GM21619 (cell line): Measurements from ENCODE around the gene MYO5A.
"Not testable (repeated sequence)": the region's sequence is repeated elsewhere in the genome, so short reads cannot be mapped to it uniquely, and the experiment has no call there.

Experiments
- ATAC-seq: cut with Tn5 transposase; IDR thresholded peaks from one replicate; pipeline ENCODE4 v1.9.1; 2021; ENCODE audit not compliant: unreplicated experiment

The MYO5A gene

DNA sequence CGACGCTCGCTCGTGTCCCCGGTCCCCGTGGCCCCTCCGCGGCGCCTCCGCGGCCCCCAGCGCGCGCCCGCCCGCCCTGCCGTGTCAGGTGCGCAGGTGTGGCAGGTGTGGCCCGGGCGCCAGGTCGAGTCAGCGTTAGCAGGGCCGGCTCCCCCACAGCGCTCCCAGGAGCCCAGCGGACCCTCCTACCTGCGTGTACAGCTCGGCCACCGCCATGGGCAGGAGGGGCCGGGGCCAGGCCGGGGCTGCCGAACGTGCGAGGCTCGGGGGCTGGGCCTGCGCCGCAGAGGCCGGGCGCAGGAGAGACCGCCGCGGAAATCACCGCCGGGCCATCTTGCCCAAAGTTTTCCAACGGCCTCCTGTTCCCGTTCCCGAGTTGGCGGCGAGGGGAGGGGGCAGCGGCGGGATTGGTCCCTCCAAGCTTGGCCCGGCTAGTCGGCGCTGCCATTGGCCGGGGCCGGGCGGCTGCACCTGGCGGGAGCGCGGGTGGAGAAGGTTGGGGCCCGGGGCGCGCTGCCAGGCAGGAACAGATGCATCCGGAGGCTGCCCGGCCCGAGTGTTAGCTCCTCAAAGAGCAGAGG, 233.2 kb downstream of the MYO5A start, which contains the start of gene MYO5C:
TSS of gene MYO5C (minus strand) at position 384 of the 581 bp plus-strand sequence. CDS start at position 216, 168 bp downstream.
- no peak for ATAC-seq

DNA sequence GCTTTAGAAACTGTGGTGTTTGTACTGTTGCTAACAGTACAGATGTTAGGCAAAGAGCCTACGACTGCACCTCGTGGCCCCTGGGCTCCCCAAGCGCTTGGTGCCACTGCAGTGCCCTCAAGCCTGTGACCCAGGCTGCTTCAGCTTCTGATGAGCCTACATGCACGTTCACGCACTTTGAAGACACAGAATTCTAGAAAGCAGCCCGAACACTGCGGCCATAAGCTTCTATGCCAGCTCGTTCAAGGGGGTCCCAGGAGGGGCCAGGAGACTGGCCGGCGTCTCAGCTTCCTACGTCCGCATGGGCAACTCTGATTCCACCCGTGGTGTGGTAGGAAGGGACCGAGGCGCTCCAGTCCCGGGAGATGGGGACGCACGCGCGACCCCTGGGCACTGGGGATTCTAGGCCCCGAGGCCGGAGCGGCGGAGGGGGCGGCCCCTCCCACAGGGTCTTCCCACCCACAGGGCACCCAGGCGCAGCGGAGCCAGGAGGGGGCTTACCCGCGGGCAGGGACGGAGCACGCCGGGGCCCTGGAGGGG, 233.7 kb downstream of the MYO5A start:
- no peak for ATAC-seq

DNA sequence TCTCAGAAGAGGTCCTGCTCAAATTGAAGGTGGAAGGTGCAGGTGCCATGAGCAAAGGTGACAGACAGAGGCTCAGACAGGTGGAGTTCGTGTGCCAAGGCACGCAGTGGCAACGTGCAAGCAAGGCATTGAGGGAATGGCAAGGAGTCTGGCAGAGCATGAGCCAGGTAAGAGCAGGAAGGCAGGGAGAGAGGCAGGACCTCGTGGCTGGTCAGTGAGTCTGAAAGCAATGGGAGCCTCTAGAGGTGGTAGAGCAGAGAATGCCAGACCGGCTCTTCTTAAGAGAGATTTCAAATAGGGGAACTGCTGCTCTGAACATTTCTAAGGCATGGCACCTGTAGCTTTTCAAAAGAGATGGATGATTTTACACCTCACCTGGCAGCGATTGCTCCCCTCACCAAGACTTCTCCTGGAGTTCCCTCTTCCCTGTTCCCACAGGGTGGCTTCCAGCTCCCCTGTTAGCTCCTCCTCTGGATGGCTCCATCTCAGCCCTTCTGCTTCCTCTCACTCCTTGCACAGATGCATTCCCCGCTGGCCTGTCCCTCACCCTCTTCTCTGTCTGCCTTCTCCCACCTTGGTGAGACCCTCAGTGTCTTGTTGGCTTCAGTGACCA, 235.8 kb downstream of the MYO5A start:
- ATAC-seq: no peak

DNA sequence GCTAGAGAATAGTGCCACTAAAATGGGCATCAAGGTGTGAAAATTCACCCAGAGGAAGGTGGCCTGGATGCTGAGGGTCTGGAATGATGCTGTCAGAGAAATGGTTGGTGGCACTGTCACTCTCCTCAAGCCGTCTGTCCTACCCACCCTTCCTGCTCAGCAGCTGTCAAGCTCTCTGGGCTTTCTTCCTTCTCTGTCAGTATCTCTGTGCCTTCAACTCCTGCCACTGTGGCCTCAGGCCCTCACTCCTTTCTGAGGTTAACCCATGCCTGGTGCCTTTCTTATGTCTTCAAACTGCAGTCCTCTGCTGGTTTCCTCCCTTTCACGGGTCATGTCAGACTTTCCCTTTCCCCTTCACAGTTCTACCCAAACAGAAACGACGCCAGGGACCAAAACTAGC, 237.5 kb downstream of the MYO5A start:
- no peak for ATAC-seq

DNA sequence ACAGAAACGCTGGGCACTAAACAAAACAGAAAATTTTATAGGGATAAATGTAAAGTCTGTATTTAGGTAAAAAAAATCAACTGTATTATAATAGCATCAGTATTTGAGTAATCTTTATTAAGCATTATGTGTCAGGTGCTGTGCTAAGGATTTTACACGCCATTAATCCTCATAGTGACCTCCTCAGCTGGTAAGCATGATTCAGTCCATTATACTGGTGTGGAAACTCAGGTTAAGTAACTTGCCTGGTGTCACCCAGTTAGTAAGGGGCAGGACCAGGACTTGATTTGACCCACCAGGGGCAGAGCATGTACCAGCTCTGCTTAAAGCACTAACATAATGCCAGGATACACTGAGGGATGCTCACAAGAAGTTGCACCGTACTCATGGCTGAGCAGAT, 237.9 kb downstream of the MYO5A start:
- no peak for ATAC-seq

DNA sequence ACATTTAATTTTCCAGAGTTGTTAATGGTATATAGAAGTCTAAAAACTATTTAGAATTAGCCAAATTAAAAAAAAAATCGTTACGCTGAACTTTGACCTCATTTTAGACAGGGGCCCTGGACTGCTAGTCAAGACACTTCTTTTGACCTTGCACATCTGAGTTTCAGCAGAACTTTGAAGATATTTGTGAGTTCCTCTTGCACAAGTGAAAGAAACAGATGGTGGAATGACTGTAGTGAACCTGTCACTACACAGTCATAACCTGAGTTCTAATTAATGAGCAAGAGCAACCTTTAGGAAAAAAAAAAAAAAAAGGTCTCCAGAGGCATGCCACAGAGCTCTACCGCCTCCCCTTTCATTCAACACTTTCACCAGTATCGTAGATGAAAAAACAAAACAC, 238.4 kb downstream of the MYO5A start:
- ATAC-seq: no peak

DNA sequence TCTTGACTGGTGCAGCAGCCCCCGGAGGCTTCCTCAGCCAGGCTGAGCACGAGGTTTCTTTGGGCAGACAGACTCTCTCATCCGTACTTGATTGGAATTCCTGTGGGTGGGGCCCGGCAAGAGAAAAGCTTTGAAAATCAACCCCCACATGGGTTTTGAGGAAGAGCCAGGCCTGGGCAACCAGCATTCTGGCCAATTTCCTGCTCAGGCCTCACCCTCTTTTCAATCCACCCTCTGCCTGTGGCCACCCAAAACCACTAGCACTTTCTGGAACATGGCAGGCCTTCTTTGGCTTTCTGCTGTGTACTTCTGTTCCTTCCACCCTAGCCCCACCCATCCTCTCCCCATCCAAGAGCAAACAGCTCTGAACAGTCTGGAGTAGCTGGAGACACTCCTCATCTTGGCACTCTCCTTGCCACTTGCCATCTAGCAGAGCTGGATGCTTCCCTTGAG, 239.0 kb downstream of the MYO5A start:
- ATAC-seq: no peak

DNA sequence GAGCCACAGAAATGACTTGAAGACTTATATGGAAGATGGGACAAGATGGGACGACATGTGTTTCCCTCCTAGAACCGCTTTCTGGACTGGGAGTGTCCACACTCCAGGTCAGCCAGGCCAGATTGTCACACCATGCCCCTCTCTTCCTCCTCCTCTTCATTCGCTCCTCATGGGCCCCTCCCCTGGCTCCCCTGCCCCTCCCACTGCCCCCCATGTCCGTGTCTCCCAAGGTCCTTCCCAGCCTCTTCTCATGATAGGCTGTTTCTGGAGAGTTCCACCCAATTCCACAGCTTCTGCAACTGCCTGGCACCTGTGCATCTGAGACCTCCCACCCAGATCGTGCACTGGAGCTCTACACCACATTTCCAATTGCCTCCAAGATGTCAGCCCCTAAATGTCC, 239.7 kb downstream of the MYO5A start:
- no peak for ATAC-seq

DNA sequence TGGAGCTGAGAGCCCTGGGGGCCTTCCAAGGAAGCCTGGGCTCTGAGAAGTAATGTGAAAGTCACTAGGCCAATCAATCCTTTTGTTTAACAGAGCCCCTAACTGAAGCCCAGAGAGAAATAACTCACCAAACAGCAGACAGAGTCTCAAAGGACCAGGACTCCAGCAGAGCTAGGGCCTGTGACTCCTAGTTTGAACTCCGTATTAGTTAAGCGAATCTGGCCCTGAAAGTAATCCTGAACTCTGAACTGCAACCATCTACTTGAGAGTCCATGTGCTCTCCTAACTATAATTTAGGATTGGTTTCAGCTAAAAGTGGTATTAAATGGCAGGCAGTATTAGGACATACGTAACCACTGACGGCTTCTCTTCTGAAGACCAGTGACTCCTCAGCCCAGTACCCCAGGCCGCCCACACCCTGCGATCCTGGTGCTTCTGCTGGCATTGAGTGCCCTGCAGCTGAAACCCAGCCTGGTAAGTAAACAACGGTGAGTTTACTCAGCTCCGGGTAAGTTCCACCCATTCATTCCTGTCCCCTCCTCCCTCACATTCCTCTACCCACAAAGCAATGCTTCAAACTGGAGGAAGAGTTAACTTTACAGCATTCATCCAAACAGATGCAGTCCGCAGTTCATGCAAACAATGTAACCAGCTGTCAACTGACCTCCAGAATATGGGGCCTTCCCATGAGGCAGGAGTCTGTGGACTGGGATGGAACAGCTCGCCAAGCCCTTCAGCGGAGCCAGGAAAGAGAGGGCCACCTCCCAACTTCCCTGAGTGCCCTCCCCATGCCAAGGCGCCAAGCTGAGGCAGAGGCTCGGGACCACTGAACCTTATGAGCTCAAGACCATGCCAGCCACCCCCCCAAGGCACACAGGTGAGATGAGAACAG, 240.4 kb downstream of the MYO5A start:
- no peak for ATAC-seq

DNA sequence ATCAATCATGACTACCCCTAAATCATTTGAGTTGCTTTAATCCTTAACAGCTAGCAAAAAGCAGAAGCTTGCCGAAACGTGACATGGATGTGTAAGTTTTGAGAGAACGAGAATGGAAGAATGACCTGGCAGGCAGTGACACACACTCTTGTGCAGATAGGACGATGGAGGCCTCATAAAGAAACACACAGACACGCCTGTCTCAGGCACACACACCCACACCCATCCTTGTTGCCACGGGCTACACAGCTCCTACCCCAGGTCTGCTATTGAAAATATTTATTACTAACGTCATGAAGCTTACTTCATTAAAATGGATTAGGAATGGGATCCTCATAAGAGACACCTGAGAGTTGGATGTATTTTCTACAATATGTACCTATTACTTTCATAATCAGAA, 241.6 kb downstream of the MYO5A start:
- ATAC-seq: no peak

DNA sequence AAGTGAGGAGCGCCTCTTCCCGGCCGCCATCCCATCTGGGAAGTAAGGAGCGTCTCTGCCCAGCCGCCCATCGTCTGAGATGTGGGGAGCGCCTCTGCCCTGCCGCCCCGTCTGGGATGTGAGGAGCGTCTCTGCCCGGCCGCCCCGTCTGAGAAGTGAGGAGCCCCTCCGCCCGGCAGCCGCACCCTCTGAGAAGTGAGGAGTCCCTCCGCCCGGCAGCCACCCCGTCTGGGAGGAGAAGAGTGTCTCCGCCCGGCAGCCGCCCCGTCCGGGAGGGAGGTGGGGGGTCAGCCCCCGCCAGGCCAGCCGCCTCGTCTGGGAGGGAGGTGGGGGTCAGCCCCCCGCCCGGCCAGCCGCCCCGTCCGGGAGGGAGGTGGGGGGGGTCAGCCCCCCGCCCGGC, 242.7 kb downstream of the MYO5A start:
- ATAC-seq: not testable (repeated sequence)

DNA sequence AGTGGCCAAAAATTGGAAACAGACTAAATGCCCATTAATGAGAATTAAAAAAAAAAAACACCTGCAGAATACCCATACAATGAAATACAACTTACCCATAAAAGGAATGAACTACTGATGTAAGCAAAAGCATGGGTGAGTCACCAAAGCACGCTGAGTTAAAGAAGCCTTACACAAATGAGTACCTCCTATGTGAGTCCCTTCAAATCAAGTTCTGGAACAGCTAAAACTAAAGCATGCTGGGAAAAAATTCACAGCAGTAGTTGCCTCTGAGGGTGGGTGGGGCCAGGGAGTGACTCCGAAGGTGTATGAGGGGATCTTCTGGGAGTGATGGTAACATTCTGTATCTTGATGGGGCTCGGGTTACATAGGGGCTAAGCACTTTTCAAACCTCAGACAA, 244.5 kb downstream of the MYO5A start:
- no peak for ATAC-seq

DNA sequence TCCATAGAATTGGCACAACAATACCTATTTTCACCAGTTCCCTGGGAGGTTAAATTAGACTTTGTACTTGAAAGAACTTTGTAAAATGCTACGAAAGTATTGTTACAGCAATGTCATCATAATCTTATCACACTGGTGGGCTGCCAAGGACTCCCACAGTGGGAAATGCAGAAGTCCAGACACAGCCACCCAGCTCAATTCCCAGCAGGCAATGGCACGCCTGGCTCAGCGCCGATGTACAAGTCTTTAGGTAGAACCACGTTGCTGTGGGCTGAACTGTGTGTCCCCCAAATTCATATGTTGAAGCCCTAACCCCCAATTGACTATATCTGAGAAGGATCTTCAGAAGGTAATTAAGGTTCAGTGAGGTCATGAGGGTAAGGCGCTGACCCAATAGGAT, 245.4 kb downstream of the MYO5A start:
- no peak for ATAC-seq

DNA sequence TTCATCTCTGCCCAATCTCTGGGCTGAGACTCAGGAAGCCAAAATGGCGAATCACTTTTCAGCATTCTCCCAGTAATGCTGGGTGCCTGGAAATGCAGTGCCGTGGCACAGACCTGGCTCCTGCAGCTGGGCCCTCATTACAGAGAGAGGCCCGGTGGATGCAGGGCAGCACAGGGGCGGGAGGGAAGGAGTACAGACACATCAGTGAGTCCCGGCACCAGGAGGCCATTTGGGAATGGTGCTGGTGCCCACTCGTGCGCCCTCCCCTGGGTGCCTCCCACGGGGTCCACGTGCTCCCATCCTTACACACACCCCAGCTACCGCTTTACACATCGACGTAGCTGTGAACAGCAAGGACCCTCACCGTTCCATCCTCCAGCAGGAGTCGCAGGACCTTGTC, 246.3 kb downstream of the MYO5A start:
- ATAC-seq: no peak

DNA sequence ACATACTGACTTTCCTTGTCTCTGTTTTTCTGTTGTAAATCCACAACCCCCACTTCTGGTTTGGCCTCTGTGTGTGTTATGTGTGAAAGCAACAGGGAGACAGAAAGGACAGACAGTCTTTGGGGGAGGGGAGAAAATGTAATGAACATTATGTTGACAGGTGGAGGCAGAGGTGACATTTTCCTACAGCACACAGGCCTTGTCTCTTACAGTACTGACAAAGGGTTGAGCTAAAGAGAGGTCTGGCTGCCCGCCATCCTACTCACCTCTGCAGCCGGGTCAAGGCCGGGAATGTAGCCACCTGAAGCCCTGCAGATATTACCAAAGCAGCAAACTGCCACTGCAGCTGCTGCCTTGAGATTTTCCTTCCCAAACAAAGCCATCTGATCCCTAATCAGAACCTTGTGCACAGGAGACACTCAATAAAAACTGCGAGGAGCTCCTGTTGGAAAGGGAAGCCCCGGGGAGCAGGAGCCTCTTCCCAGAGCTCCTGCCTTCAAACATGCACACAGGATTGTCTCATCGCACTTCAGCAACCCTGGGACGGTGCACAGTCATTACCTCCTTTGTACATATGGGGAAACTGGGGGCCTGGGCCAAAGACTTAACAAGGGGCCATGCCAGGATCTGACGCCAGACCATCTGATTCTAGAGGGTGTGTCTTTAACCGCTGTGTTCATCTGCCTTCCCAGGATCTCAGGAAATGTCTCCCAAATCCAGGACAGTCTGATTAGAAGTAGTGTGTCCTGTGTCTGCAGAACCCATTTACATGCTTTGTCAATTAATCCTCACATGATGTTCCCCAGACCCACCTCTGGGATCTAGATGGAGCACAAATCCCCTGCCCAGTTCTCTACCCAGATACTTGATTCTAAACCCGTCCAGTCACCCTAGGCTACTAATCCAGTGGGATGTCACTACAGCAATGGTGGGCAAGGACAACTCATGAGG, 247.3 kb downstream of the MYO5A start:
- no peak for ATAC-seq

DNA sequence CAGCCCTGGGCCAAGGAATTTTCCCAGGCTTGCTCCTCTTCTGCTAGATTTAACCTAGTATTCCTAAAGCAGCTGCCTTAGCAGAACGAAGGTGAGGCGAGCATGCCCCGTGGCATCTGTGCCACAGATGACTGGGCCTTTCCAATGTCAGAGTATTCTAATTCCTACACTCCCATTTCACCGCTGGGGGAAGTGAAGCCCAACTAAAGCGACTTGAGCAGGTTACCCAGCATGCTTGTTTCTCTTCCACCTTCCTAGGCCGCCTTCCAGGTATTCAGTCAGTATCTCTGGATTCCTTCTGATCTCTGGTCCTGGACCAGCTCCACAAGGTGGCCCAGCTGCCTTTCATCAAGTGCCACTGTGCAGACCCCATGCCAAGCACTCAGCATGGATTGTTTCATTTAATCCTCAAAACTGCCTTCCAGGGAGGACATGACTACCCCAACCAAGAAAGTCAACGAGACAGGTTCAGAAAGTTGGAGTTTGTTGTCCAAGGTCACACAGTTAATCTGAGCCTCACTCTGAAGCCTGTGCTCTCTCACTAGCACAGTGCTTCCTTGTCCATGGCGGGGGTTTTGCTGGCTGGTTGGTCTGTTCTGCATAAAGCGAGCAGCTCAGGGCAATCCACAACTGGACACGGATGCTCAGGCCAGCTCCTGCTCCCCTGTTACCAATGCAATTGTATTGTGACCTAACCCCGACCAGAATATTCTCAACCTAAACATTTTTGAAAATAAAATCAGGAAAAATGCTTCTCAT, 248.2 kb downstream of the MYO5A start:
- ATAC-seq: no peak

DNA sequence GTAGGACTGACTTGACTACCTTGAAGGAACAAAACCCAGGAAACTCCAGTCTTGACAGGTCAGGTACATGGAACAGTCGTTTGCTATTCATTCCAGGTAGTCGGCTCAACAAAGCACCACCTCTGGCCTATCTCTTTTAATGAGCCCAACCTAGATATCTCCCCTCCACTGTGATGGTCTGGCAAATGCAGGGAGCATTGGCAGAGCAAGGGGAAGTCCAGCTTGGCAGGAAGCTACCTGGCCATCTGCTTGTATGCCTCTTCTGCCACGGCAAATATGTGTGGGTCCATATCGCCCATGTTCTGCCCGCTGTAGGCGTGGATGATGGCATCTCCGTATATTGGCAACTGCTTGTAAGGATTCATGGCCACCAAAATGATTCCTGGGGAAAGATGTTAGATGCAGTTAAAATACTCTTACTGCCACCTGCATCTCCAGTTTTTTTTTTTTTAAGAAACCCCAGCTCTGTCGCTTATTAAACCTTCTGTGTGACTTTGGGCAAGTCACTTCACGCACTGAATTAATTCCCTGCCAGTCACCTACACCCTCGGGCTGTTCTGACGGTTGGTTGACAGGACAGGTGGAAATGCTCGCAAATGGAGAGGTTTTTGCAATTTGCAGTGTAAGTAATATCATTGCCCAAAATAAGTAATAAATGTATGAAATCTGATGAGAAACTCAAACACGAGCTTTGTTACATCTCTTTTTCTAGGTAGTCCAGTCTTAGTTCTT, 249.9 kb downstream of the MYO5A start:
- no peak for ATAC-seq

DNA sequence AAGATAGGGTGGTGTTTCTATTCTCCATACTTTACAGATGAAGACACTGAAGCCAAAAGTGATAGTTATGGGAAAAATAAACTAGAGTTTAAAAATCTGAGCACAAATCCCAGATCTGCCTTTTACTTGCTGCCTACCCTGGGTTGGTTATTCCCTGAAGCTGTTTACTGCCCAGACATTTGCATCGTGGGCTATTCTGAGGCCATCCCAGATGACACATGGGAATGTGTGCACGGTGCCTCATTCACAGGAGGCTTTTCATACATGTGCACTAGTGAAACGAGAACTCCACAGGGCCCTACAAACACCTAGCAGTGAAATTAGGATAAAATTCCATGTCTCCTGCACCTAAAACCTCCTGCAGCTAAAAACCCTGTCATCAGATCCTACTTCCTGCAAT, 250.5 kb downstream of the MYO5A start:
- ATAC-seq: no peak

DNA sequence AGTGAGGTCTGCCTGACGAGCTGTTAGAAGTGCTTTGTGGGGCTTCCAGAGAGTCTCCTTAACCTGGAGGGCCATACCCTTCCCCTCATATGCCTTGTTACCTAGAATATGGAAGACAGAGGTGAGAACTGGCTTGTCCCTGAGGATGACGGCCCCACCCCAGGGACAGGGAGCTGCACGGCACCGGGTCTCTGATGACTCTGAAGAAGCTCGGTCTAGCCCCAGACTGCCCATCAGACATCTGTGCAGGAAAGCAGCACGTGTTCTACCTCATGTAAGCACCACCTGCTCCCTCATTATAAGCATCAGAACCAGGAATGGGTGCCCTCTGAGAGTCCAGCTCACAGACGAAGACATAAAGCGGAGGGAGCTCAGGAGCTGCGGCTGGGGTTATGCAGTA, 251.1 kb downstream of the MYO5A start:
- ATAC-seq: no peak
